Tibial artery (tissue), 4 donors: ENCODE data around the gene RASGRP3.

Source experiments
- DNase-seq, 2 donors: peaks; one replicate each; pipeline ENCODE4 v3.0.0-alpha.2; 2019
- H3K27ac ChIP-seq, 2 donors: fragments of 200-600 bp; sonication (generic) in 1 of 2; 1 replicate in 1 of 2; 2 replicates in 1 of 2; pipeline ENCODE4 v1.5.1; 2018 to 2019; ENCODE audit warnings: mild to moderate bottlenecking in 1 of 2
- H3K27me3 ChIP-seq, 2 donors: fragments of 200-600 bp; sonication (generic) in 1 of 2; one replicate each; pipeline versions ENCODE4 v1.5.1 to v1.6.0; 2016 to 2019
- H3K36me3 ChIP-seq, 3 donors: fragments of 200-600 bp; sonication (generic) in 2 of 3; one replicate each; pipeline ENCODE4 v1.5.1; 2016 to 2019; ENCODE audit warnings: mild to moderate bottlenecking in 2 of 3
- H3K4me1 ChIP-seq, 4 donors: fragments of 200-600 bp; sonication (generic) in 2 of 4; 1 replicate in 3 of 4; 2 replicates in 1 of 4; pipeline ENCODE4 v1.5.1; 2016 to 2019
- H3K4me3 ChIP-seq, 2 donors: fragments of 200-600 bp; sonication (generic) in 1 of 2; 1 replicate in 1 of 2; 2 replicates in 1 of 2; pipeline ENCODE4 v1.5.1; 2018 to 2019; ENCODE audit warnings: mild to moderate bottlenecking in 2 of 2
- H3K9me3 ChIP-seq, 3 donors: fragments of 200-600 bp; sonication (generic) in 1 of 3; one replicate each; pipeline ENCODE4 v1.5.1; 2016 to 2019
- CTCF ChIP-seq, 2 experiments: fragments of 200-600 bp in 1 of 2; fragments of 450-650 bp in 1 of 2; IDR thresholded peaks; one replicate each; pipeline ENCODE4 v1.5.1; 2017 to 2019; ENCODE audit warnings: antibody characterized with exemption in 2 of 2, mild to moderate bottlenecking in 1 of 2, moderate library complexity in 1 of 2
- intact Hi-C: fragments of 100-400 bp; cut with DNase I; formaldehyde crosslinking; loops from one replicate; pipeline ENCODE4 v1.15.0; 2023; ENCODE audit warnings: low total_unique reads

RASGRP3 gene, protein sequence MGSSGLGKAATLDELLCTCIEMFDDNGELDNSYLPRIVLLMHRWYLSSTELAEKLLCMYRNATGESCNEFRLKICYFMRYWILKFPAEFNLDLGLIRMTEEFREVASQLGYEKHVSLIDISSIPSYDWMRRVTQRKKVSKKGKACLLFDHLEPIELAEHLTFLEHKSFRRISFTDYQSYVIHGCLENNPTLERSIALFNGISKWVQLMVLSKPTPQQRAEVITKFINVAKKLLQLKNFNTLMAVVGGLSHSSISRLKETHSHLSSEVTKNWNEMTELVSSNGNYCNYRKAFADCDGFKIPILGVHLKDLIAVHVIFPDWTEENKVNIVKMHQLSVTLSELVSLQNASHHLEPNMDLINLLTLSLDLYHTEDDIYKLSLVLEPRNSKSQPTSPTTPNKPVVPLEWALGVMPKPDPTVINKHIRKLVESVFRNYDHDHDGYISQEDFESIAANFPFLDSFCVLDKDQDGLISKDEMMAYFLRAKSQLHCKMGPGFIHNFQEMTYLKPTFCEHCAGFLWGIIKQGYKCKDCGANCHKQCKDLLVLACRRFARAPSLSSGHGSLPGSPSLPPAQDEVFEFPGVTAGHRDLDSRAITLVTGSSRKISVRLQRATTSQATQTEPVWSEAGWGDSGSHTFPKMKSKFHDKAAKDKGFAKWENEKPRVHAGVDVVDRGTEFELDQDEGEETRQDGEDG

DNA sequence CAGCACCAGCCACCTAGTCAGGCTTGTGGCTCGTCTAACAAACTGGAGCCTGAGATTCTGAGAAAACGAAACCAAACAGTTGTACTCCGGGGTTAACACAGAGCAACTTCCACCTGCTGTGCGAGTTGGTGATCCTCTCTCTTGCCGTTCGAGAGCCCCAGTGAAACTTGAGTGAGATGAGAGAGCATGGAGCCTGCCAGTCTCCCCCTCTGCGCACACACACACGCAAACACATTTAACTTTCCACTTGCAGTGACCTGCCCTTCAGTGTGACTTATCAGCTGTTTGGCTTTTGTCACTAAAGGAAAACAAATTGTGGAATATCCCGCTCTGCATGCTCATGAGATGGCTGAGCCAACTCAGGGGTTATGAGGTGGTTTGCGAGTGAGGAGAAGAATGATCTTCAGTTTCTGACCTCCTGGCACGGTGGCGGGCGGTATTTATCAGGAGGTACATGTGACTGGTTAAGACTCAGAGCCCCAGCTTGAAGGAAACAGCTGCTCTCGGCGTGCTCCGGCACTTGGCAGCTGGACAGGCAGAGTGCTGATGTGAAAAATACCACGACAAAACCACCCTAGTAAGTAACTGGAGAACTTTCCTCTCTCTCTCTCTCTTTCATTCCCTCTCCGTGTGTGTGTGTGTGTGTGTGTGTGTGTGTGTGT, at the start of gene RASGRP3:
Gene RASGRP3, plus strand, starts transcription at position 519 of the 662 bp plus-strand sequence. CDS start 38,488 bp downstream, outside the sequence.
- Histone ChIP-seq H3K4me3 (peak within 1 kb of the TSS; percentile 60 to 66), H3K27me3 (no peaks in the 10 kb centered on the region), H3K9me3 (no peaks in the 10 kb centered on the region), H3K36me3 (no peaks in the 10 kb centered on the region), H3K27ac (peak within 1 kb of the TSS; percentile 74 to 79), H3K4me1 (peaks cover 0 to 13% (median 3%) of the 10 kb centered on the region in 4 donors)
- no peak for TF ChIP-seq CTCF (IDR thresholded peaks at IDR 0.05)
- peak; percentile 88 to 92 for DNase-seq
- intact Hi-C loops = loop anchor here (5.0 kb wide), 1 partner anchor 111 kb away; no protein-coding TSS in a partner anchor

DNA sequence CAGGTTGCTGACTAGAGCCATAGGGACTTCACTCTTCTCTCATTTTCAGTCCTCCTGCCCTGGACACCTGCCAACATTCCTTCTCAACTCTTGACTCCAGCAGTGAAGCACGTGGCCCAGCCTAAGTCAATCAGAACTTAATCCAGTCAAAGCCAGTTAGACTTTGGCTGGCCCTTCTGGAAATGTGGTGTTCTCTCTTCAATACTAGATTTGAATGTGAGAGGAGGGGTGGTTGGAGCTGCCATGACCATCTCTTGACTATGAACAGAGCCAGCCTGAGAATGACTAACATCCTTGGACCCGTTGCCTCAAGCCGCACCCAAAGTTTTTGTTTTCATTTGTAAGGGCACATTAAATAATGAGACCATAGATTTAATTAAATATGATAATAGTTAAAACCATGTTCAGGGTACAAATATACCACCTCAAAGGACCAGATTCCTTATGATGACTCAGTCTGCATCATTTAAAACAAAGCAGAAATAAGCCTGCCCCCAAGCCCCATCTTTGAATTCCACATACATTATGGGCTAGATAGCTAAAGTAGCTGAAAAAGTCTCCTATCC, 49.7 kb upstream of the RASGRP3 start:
- intact Hi-C loops = no loop called here
- no peaks in the 10 kb centered on the region for H3K27me3 ChIP-seq
- no peak overlapping the region for H3K27ac ChIP-seq
- no peak overlapping the region for H3K4me3 ChIP-seq
- no peaks in the 10 kb centered on the region for H3K4me1 ChIP-seq
- DNase-seq = no peak
- no peak for TF ChIP-seq CTCF (IDR thresholded peaks at IDR 0.05)
- no peaks in the 10 kb centered on the region for H3K36me3 ChIP-seq
- no peaks in the 10 kb centered on the region for H3K9me3 ChIP-seq

DNA sequence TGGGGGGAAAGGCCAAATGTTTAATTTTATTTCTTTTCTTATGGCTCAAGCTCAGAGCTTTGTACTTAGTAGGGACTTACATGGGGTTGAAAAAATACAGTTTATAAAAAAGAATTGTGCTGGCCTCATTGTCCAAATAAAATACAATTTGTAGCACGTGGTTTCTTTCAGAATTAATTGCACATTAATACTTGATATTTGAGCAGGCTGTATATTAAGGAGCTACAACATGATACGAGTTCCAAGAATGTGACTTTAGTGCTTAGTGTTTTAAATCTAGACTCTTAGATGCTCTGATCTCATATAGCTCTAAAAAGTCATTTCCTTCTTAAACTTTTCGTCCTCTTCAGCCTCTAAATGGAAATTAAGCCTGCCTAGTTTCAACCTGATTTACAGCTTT, 46.4 kb upstream of the RASGRP3 start:
- intact Hi-C loops = loop anchor here (10.0 kb wide), 1 partner anchor 655 kb away; no protein-coding TSS in a partner anchor
- no peak for TF ChIP-seq CTCF (IDR thresholded peaks at IDR 0.05)
- DNase-seq = no peak
- H3K4me3 ChIP-seq = no peak overlapping the region
- no peaks in the 10 kb centered on the region for H3K36me3 ChIP-seq
- peaks cover 0 to 26% (median 12%) of the 10 kb centered on the region in 4 donors for H3K4me1 ChIP-seq
- H3K9me3 ChIP-seq = no peaks in the 10 kb centered on the region
- H3K27me3 ChIP-seq = no peaks in the 10 kb centered on the region
- H3K27ac ChIP-seq = no peak overlapping the region

DNA sequence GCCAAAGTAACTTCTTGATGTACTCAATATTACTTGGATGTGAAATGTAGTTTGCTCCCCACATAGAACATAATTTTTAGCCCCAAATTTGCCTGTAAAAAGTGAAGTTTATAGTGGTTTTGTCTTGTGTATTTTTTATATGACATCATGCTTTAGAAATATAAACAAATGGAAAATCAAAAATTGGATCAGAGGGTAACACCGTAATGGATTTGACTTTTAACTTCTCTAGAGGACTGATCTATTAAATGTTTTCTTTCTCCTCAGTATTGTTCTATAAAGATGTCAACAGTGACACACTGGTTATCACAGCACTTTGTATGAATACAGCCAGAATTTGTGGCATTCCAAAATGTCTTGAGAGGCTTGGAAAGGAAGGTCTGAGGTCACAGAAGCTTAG, 45.6 kb upstream of the RASGRP3 start:
- peaks cover 0 to 26% (median 12%) of the 10 kb centered on the region in 4 donors for H3K4me1 ChIP-seq
- no peaks in the 10 kb centered on the region for H3K36me3 ChIP-seq
- H3K27me3 ChIP-seq = no peaks in the 10 kb centered on the region
- H3K27ac ChIP-seq = no peak overlapping the region
- no peak for TF ChIP-seq CTCF (IDR thresholded peaks at IDR 0.05)
- intact Hi-C loops = loop anchor here (10.0 kb wide), 1 partner anchor 656 kb away; no protein-coding TSS in a partner anchor
- no peaks in the 10 kb centered on the region for H3K9me3 ChIP-seq
- no peak overlapping the region for H3K4me3 ChIP-seq
- no peak for DNase-seq

GRCh38 chr2:33432871-33433270, 43.6 kb upstream of the RASGRP3 start:
- Histone ChIP-seq H3K9me3 (no peaks in the 10 kb centered on the region), H3K27ac (peak overlapping the region; percentile 58 to 62), H3K36me3 (no peaks in the 10 kb centered on the region), H3K4me1 (peaks cover 0 to 46% (median 18%) of the 10 kb centered on the region in 4 donors), H3K4me3 (no peak overlapping the region), H3K27me3 (no peaks in the 10 kb centered on the region)
- DNase-seq = no peak
- intact Hi-C loops = loop anchor here (10.0 kb wide), 1 partner anchor 658 kb away; no protein-coding TSS in a partner anchor
- TF ChIP-seq CTCF (IDR thresholded peaks at IDR 0.05) = no peak
